ENCODE measurements around the gene KLHL14.

KLHL14 gene

DNA sequence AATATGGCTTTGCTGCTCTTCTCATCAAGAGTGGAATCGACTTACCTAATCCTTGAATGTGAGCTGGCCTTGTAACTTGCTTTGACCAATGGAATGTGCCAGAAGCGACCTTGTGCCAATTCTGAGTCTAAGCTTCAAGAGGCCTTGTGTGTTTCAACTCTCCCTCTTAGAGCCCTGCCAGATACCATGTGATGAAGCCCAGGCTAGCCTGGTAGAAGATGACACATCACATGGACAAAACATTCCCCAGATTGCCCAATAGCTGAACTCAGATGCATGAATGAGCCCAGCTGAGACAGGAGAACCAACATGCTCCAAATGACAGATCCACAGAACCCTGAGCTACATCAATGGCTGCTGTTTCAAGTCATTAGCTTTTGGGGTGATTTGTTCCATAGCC is 4.2 kb upstream of the KLHL14 start:
- no peaks in the 10 kb centered on the region for H3K9me3 Mint-ChIP-seq
- no peak overlapping the region for H3K27ac Mint-ChIP-seq
- CTCF ChIA-PET: no interaction called here
- peaks cover 21% of the 10 kb centered on the region for H3K27me3 Mint-ChIP-seq
- no peaks in the 10 kb centered on the region for H3K4me1 Mint-ChIP-seq
- H3K36me3 Mint-ChIP-seq: no peaks in the 10 kb centered on the region
- DNase-seq: no peak
- H3K4me3 Mint-ChIP-seq: no peak overlapping the region

DNA sequence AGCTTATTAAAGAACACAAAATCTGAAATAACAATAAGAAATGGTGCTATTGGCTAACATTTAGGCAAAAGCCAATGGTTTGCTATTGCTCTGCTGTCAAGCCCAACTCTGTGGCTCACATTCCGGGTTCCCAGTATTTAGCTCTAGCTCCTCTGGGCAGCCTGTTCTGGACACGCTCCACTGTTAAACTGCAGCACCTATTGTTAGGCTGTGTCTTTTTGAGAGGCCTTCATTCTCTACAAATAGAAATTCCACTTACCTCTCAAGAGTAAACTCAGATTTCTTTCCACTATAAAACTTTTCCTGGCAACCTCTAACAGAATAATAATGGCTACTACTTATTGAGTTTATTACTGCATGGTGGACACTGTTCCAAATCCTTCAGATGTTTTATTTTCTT is 3.7 kb upstream of the KLHL14 start:
- Mint-ChIP-seq H3K27ac (no peak overlapping the region), H3K4me3 (no peak overlapping the region), H3K4me1 (no peaks in the 10 kb centered on the region), H3K27me3 (peaks cover 24% of the 10 kb centered on the region), H3K9me3 (no peaks in the 10 kb centered on the region), H3K36me3 (no peaks in the 10 kb centered on the region)
- CTCF ChIA-PET: no interaction called here
- no peak for DNase-seq

- no peak overlapping the region for H3K27ac Mint-ChIP-seq
- no peaks in the 10 kb centered on the region for H3K4me1 Mint-ChIP-seq
- H3K9me3 Mint-ChIP-seq: no peaks in the 10 kb centered on the region
- DNase-seq: no peak
- no peak overlapping the region for H3K4me3 Mint-ChIP-seq
- CTCF ChIA-PET: no interaction called here
- peaks cover 34% of the 10 kb centered on the region for H3K27me3 Mint-ChIP-seq
- H3K36me3 Mint-ChIP-seq: no peaks in the 10 kb centered on the region
Measured at GRCh38 chr18:32775628-32776027, 2.8 kb upstream of the KLHL14 start.

DNA sequence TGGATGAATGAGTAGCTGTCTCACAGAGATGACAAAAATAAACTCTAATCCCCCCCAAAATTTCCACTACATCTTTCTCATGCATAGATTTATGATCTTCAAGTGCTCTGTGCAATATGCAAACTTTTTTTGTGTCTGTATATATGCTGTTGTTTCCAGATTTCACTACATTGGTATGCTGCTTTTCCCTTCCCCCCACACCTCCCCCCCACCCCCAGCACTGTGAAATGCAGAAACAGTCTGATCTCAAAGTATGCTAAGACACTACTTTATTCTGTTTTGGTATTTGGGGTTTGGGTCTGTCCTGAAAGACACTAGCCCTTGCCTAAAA is 524 bp upstream of the KLHL14 start:
- CTCF ChIA-PET: no interaction called here
- Mint-ChIP-seq H3K27me3 (peaks cover 56% of the 10 kb centered on the region), H3K4me1 (no peaks in the 10 kb centered on the region), H3K4me3 (no peak overlapping the region), H3K9me3 (no peaks in the 10 kb centered on the region), H3K36me3 (no peaks in the 10 kb centered on the region), H3K27ac (no peak overlapping the region)
- no peak for DNase-seq

GRCh38 chr18:32771871-32772580 is 797 bp downstream of the KLHL14 start:
- Mint-ChIP-seq H3K27ac (no peak overlapping the region), H3K4me1 (no peaks in the 10 kb centered on the region), H3K27me3 (peaks cover 62% of the 10 kb centered on the region), H3K9me3 (no peaks in the 10 kb centered on the region), H3K4me3 (no peak overlapping the region), H3K36me3 (no peaks in the 10 kb centered on the region)
- no peak for DNase-seq
- CTCF ChIA-PET: interaction anchor here (0.6 kb wide), 1 partner anchor 1688 kb away, joined by 3 read pairs; no protein-coding TSS in a partner anchor

- Mint-ChIP-seq H3K4me3 (no peak overlapping the region), H3K27ac (no peak overlapping the region), H3K9me3 (no peaks in the 10 kb centered on the region), H3K4me1 (no peaks in the 10 kb centered on the region), H3K36me3 (no peaks in the 10 kb centered on the region), H3K27me3 (peaks cover 62% of the 10 kb centered on the region)
- no peak for DNase-seq
- CTCF ChIA-PET: interaction anchor here (0.6 kb wide), 1 partner anchor 1689 kb away, joined by 3 read pairs; no protein-coding TSS in a partner anchor
Measured at GRCh38 chr18:32771169-32771751, 1.6 kb downstream of the KLHL14 start.

DNA sequence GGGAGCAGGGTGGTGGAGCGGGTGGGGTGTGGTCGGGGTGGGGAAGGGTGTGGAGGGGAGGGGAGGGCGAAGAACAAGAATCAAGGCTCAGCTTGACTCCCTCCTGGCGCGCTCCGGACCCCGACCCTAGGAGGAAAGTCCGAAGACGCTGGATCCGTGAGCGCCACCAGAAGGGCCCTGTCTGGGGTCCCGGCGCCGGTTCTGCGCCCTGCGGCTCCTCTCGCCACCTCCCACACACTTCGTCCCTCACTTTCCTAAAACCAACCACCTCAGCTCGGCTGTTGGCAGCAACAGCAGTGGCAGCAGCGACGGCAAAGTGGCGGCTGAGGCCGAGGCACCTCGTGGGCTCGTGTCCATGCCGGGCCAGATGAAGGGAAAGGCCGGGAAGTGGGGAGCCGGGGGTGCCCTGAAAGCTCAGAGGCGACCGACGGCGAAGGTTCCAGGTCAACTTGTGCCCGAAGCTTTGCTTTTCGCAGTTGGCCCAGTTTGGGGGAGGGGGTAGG is 2.1 kb downstream of the KLHL14 start:
- no peak overlapping the region for H3K27ac Mint-ChIP-seq
- DNase-seq: no peak
- CTCF ChIA-PET: no interaction called here
- no peak overlapping the region for H3K4me3 Mint-ChIP-seq
- no peaks in the 10 kb centered on the region for H3K4me1 Mint-ChIP-seq
- H3K36me3 Mint-ChIP-seq: no peaks in the 10 kb centered on the region
- no peaks in the 10 kb centered on the region for H3K9me3 Mint-ChIP-seq
- peaks cover 62% of the 10 kb centered on the region for H3K27me3 Mint-ChIP-seq

DNA sequence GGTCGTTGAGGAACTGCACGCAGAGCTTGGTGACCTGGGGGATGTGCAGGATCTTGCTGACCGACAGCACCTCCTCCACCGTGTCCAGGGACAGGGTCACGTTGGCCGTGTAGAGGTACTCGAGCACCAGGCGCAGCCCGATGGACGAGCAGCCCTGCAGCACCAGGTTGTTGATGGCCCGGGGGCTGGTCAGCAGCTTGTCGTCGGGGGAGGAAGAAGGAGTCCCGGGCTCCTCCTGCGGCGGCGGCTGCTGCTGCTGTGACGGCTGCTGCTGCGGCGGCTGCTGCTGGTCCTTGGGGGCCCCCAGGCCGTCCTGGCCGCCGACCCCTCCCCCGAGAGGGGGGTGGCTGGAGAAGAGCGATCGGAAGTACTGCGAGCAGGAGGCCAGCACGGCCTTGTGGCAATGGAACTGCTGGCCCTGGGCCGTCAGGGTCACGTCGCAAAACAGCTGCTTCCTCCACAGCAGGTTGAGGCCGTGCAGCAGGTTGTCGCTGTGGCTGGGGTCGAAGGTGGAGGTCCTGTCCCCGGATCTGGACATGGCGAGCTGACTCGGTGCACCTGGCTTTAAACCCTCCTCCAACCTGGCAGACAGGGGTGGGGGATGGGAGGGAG is 2.7 kb downstream of the KLHL14 start:
- CTCF ChIA-PET: no interaction called here
- H3K36me3 Mint-ChIP-seq: no peaks in the 10 kb centered on the region
- DNase-seq: no peak
- no peak overlapping the region for H3K27ac Mint-ChIP-seq
- H3K9me3 Mint-ChIP-seq: no peaks in the 10 kb centered on the region
- peaks cover 62% of the 10 kb centered on the region for H3K27me3 Mint-ChIP-seq
- H3K4me1 Mint-ChIP-seq: no peaks in the 10 kb centered on the region
- H3K4me3 Mint-ChIP-seq: no peak overlapping the region

DNA sequence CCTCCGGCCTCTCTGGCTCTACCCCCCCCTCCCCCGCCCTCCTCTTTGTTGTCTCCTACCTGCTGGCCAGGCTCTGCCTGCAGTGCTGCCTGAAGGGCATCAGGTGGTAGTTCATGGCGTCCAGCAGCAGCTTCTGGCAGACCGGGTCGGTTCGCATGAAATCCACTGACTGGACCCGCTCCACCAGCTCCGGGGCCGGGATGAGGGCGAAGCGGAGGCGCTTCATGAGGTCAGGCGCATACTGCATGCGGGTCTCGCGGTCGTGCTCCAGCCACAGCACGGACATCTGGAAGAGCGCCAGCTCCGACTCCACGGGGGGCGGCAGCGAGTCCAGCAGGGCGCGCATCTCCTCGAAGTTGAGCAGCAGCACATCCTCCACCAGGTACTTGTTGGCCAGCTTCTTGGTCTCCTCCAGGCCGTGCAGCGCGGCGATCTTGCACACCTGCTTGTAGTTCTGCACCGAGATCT is 3.2 kb downstream of the KLHL14 start:
- Mint-ChIP-seq H3K9me3 (no peaks in the 10 kb centered on the region), H3K27ac (no peak overlapping the region), H3K27me3 (peaks cover 62% of the 10 kb centered on the region), H3K4me1 (no peaks in the 10 kb centered on the region), H3K36me3 (no peaks in the 10 kb centered on the region), H3K4me3 (no peak overlapping the region)
- CTCF ChIA-PET: no interaction called here
- DNase-seq: no peak

- H3K27ac Mint-ChIP-seq: no peak overlapping the region
- CTCF ChIA-PET: no interaction called here
- H3K4me1 Mint-ChIP-seq: no peaks in the 10 kb centered on the region
- no peak for DNase-seq
- no peak overlapping the region for H3K4me3 Mint-ChIP-seq
- H3K9me3 Mint-ChIP-seq: no peaks in the 10 kb centered on the region
- peaks cover 61% of the 10 kb centered on the region for H3K27me3 Mint-ChIP-seq
- H3K36me3 Mint-ChIP-seq: no peaks in the 10 kb centered on the region
Measured at GRCh38 chr18:32769071-32769585, 3.7 kb downstream of the KLHL14 start.

- no peaks in the 10 kb centered on the region for H3K9me3 Mint-ChIP-seq
- peaks cover 45% of the 10 kb centered on the region for H3K27me3 Mint-ChIP-seq
- CTCF ChIA-PET: no interaction called here
- DNase-seq: no peak
- H3K27ac Mint-ChIP-seq: no peak overlapping the region
- no peaks in the 10 kb centered on the region for H3K4me1 Mint-ChIP-seq
- H3K4me3 Mint-ChIP-seq: no peak overlapping the region
- no peaks in the 10 kb centered on the region for H3K36me3 Mint-ChIP-seq
Measured at GRCh38 chr18:32767400-32767799, 5.4 kb downstream of the KLHL14 start.

DNA sequence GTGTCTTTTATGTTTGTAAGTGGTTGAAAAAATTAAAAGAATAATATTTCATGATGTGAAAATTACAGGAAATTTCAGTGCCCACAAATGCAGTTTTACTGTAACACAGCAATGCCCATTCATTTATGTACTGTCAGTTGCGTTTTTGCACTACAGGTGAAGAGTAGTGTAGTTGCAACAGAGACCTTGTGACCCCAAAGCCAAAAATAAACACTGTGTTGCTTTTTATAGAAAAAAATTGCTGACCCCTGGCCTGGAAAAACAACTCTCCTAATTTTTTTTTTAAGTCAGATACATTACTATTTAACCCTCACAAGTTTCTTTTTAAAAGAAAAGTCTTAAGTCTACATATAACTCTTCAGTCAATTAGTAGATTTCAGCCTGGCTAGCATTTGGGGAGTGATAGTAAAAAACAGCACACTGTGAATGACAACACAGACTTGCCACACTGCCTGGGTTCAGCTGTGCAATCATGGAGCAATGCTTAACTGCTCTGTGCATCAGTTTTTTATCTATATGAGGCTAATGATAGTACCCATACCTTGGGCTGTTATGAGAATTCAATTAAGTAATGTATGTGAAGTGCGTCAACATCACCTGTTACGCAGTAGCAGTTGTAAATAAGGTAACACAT is 8.1 kb downstream of the KLHL14 start:
- no peak for DNase-seq
- Mint-ChIP-seq H3K36me3 (no peaks in the 10 kb centered on the region), H3K27me3 (peaks cover 20% of the 10 kb centered on the region), H3K27ac (no peak overlapping the region), H3K4me3 (no peak overlapping the region), H3K9me3 (no peaks in the 10 kb centered on the region), H3K4me1 (no peaks in the 10 kb centered on the region)
- CTCF ChIA-PET: no interaction called here

DNA sequence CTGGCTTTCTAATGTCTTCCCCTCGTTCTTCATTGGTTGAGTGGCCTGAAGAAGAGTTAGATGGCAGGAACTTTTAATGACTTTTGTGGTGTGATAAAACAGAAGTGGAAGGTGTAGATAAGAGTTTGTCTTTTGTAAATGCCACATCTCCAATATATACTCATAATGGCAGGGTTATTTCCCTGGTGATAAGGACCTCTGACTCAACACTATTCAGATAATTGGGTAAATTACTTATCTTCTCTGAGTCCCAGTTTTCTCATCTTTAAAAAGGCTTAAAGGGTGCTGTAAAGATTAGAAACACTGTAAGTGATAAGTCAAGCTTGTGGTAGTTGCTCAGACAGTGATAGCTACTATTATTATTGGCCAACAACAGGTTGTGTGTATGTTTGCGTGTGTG is 9.5 kb downstream of the KLHL14 start:
- DNase-seq: no peak
- no peak overlapping the region for H3K27ac Mint-ChIP-seq
- peaks cover 5% of the 10 kb centered on the region for H3K27me3 Mint-ChIP-seq
- CTCF ChIA-PET: no interaction called here
- no peaks in the 10 kb centered on the region for H3K9me3 Mint-ChIP-seq
- no peaks in the 10 kb centered on the region for H3K36me3 Mint-ChIP-seq
- H3K4me3 Mint-ChIP-seq: no peak overlapping the region
- H3K4me1 Mint-ChIP-seq: no peaks in the 10 kb centered on the region

DNA sequence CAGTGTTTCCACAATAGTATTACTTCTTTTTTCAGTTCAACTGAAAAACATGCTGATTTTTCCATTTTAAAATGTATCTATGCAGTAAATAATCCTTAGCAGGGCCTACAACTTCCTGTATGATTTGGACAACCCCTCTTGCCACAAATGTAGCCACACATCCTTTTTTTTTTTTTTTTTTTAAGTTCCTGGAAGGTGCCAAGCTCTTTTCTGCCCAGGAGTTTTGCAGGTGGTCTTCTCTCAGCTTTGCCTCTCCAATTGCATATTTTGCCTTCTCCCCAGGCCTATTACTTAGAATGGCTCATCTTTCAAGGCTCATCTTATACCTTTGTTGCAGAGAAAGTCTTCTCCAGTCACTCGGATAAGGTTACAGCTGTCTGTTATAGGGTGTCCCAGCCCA is 11.6 kb downstream of the KLHL14 start:
- CTCF ChIA-PET: no interaction called here
- Mint-ChIP-seq H3K27ac (no peak overlapping the region), H3K4me1 (no peaks in the 10 kb centered on the region), H3K27me3 (no peaks in the 10 kb centered on the region), H3K36me3 (no peaks in the 10 kb centered on the region), H3K9me3 (no peaks in the 10 kb centered on the region), H3K4me3 (no peak overlapping the region)
- DNase-seq: no peak
